Thyroid gland (tissue), 4 donors: ENCODE results near the gene CGB3. TPM values are rescaled to one million over a fixed set of nuclear protein-coding genes. Genes with fewer than 3 reads are reported as not detected.
"Not testable (repeated sequence)": the region's sequence is repeated elsewhere in the genome, so short reads cannot be mapped to it uniquely, and the experiment has no call there.

Experiments
- DNase-seq, 2 donors: peaks; one replicate each; pipeline ENCODE4 v3.0.0-alpha.2; 2019
- H3K27ac ChIP-seq, 3 donors: fragments of 200-600 bp; sonication (generic); 1 replicate in 2 of 3; 2 replicates in 1 of 3; pipeline ENCODE4 v1.5.1; 2016 to 2019; ENCODE audit warnings: mild to moderate bottlenecking in 1 of 3, moderate library complexity in 1 of 3
- H3K27me3 ChIP-seq: fragments of 200-600 bp; sonication (generic); one replicate; pipeline ENCODE4 v1.5.1; 2019
- H3K36me3 ChIP-seq, 2 donors: fragments of 200-600 bp; sonication (generic); one replicate each; pipeline ENCODE4 v1.5.1; 2016 to 2019
- H3K4me1 ChIP-seq, 2 donors: fragments of 200-600 bp; sonication (generic); one replicate each; pipeline ENCODE4 v1.5.1; 2017 to 2019
- H3K4me3 ChIP-seq, 3 donors: fragments of 200-600 bp; sonication (generic); replicated peaks in 1 of 3; 1 replicate in 2 of 3; 2 replicates in 1 of 3; pipeline ENCODE4 v1.5.1; 2016; ENCODE audit warnings: mild to moderate bottlenecking in 1 of 3
- H3K9me3 ChIP-seq: fragments of 200-600 bp; sonication (generic); one replicate; pipeline ENCODE4 v1.5.1; 2017
- POLR2A ChIP-seq, 2 donors: fragments of 450-650 bp; IDR thresholded peaks; one replicate each; pipeline ENCODE4 v1.6.1; 2017; ENCODE audit warnings: antibody characterized with exemption in 2 of 2, mild to moderate bottlenecking in 2 of 2, moderate library complexity in 1 of 2
- WGBS, 2 donors: methylation state at CpG; one replicate each; pipeline ENCODE4 v1.1.5; 2017; 5-methylcytosine and 5-hydroxymethylcytosine counted together
- intact Hi-C: fragments of 100-400 bp; cut with DNase I; formaldehyde crosslinking; loops from one replicate; pipeline ENCODE4 v1.15.1; 2023
- total RNA-seq, 4 donors: library from RNA; depleted of rRNA; stranded (reverse); fragments of >200 nt; gene quantifications; one replicate each; pipeline ENCODE4 v1.2.3, GENCODE V29; 2016
- TF ChIP-seq, protein P1 (sequence below), 6 experiments: fragments of 200-600 bp in 3 of 6; fragments of 450-650 bp in 3 of 6; sonication (generic) in 3 of 6; IDR thresholded peaks; one replicate each; pipeline ENCODE4 v1.5.1; 2016 to 2019; ENCODE audit warnings: antibody characterized with exemption in 6 of 6, mild to moderate bottlenecking in 2 of 6, inconsistent platforms in 1 of 6, moderate library complexity in 1 of 6

The CGB3 gene
- total RNA-seq, 4 donors from 2014 or later: not detected

DNA sequence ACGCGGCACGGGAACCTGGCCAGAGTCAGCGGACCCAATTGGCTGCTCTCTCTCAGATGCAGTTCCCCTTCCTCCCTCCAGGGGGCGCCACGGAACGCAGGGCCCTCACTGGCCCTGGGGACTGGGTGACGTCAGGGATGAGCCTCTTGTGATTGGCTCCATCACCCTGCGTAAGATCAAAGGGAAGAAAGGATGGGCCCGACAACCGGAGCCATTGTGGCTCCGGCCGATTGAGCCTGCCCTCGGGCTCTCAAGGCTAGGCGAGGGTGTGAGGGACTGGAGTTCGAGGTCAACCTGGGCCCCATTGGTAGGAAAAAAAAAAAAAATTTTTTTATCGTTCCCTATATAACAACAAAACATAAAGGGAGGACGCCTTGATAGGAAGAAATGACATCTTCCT, 12.7 kb upstream of the CGB3 start, which contains the start of gene CGB1:
CGB1 (minus strand) TSS at position 81 of the 400 bp plus-strand sequence. CDS start 184 bp downstream, outside the sequence.
- DNase-seq, H3K36me3 ChIP-seq, H3K27me3 ChIP-seq, H3K9me3 ChIP-seq, H3K4me1 ChIP-seq, intact Hi-C loops, H3K27ac ChIP-seq, H3K4me3 ChIP-seq: not testable (repeated sequence)
- TF ChIP-seq, protein P1, sequence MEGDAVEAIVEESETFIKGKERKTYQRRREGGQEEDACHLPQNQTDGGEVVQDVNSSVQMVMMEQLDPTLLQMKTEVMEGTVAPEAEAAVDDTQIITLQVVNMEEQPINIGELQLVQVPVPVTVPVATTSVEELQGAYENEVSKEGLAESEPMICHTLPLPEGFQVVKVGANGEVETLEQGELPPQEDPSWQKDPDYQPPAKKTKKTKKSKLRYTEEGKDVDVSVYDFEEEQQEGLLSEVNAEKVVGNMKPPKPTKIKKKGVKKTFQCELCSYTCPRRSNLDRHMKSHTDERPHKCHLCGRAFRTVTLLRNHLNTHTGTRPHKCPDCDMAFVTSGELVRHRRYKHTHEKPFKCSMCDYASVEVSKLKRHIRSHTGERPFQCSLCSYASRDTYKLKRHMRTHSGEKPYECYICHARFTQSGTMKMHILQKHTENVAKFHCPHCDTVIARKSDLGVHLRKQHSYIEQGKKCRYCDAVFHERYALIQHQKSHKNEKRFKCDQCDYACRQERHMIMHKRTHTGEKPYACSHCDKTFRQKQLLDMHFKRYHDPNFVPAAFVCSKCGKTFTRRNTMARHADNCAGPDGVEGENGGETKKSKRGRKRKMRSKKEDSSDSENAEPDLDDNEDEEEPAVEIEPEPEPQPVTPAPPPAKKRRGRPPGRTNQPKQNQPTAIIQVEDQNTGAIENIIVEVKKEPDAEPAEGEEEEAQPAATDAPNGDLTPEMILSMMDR (IDR thresholded peaks at IDR 0.05): peak in 1 of 6 experiments; percentile 9
- WGBS, 2 donors: 56 to 61% methylated on average over 18 of the region's 18 CpGs

- H3K27me3 ChIP-seq, DNase-seq, H3K27ac ChIP-seq, H3K4me1 ChIP-seq, H3K4me3 ChIP-seq, H3K9me3 ChIP-seq, H3K36me3 ChIP-seq, intact Hi-C loops: not testable (repeated sequence)
- 21 to 34% methylated on average over 22 to 28 of the region's 28 CpGs for WGBS, 2 donors
Measured at GRCh38 chr19:49031642-49032301, 7.6 kb upstream of the CGB3 start, which contains the start of gene CGB2. TSS of gene CGB2 (plus strand) at chr19:49031890. CDS start at chr19:49032096, 206 bp downstream.

GRCh38 chr19:49030323-49030722, 6.2 kb upstream of the CGB3 start:
- H3K27me3 ChIP-seq, H3K4me1 ChIP-seq, H3K36me3 ChIP-seq, DNase-seq, H3K27ac ChIP-seq, H3K9me3 ChIP-seq, intact Hi-C loops, H3K4me3 ChIP-seq: not testable (repeated sequence)
- WGBS, 2 donors: 92 to 95% methylated on average over 4 to 7 of the region's 8 CpGs

DNA sequence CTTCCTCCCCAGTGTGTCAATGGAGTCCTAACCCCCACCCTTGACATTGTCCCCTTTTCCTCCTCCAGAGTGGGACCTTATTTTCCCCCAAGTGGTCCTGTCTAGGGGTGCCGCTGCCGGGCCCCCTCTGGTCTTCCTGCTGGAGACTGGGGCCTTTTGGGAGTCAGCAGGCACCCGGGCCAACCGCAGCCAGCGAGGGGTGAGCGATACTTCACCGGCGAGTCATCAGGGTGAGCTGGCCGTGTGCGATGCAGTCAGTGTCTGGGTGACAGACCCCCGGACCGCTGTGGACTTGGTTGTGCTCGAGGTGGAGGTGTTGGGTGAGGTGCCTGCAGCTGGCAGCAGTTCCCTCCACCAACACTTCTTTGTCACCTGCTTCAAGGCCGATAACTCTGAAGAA, 5.6 kb upstream of the CGB3 start:
- H3K9me3 ChIP-seq, DNase-seq, intact Hi-C loops, H3K4me1 ChIP-seq, H3K36me3 ChIP-seq, H3K27ac ChIP-seq, H3K27me3 ChIP-seq, H3K4me3 ChIP-seq: not testable (repeated sequence)
- 92 to 95% methylated on average over 8 to 11 of the region's 14 CpGs for WGBS, 2 donors

- H3K27ac ChIP-seq, H3K9me3 ChIP-seq, H3K36me3 ChIP-seq, DNase-seq, H3K4me3 ChIP-seq, H3K27me3 ChIP-seq, H3K4me1 ChIP-seq, intact Hi-C loops: not testable (repeated sequence)
- WGBS, 2 donors: 79 to 83% methylated on average over 7 to 8 of the region's 9 CpGs
Measured at GRCh38 chr19:49028686-49029085, 4.6 kb upstream of the CGB3 start.

- H3K27ac ChIP-seq, intact Hi-C loops, H3K4me1 ChIP-seq, H3K9me3 ChIP-seq, H3K4me3 ChIP-seq, H3K27me3 ChIP-seq, DNase-seq, H3K36me3 ChIP-seq: not testable (repeated sequence)
- WGBS, 2 donors: 82 to 88% methylated on average over 18 to 20 of the region's 23 CpGs
Measured at GRCh38 chr19:49025599-49025998, 1.5 kb upstream of the CGB3 start.

- intact Hi-C loops: not testable (repeated sequence)
Measured at GRCh38 chr19:49025088-49025487, 955 bp upstream of the CGB3 start.

GRCh38 chr19:49022116-49022515, 2.0 kb downstream of the CGB3 start:
- H3K36me3 ChIP-seq: no peaks in the 10 kb centered on the region
- H3K27ac ChIP-seq: no peak overlapping the region
- H3K4me3 ChIP-seq: no peak overlapping the region
- DNase-seq: no peak
- WGBS, 2 donors: 90 to 94% methylated on average over 9 of the region's 9 CpGs
- peaks cover 17 to 24% of the 10 kb centered on the region in 2 donors for H3K4me1 ChIP-seq
- intact Hi-C loops: no loop called here
- H3K27me3 ChIP-seq: no peaks in the 10 kb centered on the region
- TF ChIP-seq POLR2A (IDR thresholded peaks at IDR 0.05): no peak
- TF ChIP-seq, protein P1 (IDR thresholded peaks at IDR 0.05): no peak
- H3K9me3 ChIP-seq: no peaks in the 10 kb centered on the region

More at GRCh38 chr19:49025088-49025487, 955 bp upstream of the CGB3 start:
- not testable (repeated sequence) for DNase-seq, H3K4me1 ChIP-seq, H3K9me3 ChIP-seq, H3K4me3 ChIP-seq, H3K27ac ChIP-seq, H3K36me3 ChIP-seq, H3K27me3 ChIP-seq
- 70 to 88% methylated on average over 2 to 4 of the region's 6 CpGs for WGBS, 2 donors
